NCI-H2227 treated with DMSO at 0.1 percent for 48 hours (cell line): Measurements from ENCODE around the gene CCDC12.
A peak's percentile ranks its signal among the peaks of the same experiment; 100 is the strongest.

ENCODE experiments used
- DNase-seq: peaks from one replicate; lab custom pipeline; 2025; lab: John Stamatoyannopoulos, UW

CCDC12 gene

GRCh38 chr3:46892285-46893145, 84.0 kb downstream of the CCDC12 start:
- peak; percentile 44 for DNase-seq

DNA sequence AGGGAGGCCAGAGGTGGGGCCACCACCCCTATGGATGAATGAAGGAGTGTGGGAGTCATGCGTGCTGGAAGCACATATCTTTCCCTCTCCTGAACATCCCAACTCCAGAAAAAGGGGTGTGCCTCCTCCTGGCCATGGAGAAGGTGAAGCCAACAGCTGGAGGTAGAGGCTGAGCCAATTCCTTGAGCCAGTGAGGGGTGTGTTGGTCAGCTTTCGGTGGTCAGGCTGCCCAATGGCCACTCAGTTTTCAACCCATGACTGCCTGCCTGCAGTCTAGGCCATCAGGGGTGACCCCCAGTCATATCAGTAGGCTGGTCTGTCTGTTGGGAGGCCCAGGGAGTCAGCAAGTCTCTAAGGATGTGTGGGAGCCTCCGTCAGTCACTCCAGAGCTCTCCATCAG, 85.4 kb downstream of the CCDC12 start:
- DNase-seq = no peak

DNA sequence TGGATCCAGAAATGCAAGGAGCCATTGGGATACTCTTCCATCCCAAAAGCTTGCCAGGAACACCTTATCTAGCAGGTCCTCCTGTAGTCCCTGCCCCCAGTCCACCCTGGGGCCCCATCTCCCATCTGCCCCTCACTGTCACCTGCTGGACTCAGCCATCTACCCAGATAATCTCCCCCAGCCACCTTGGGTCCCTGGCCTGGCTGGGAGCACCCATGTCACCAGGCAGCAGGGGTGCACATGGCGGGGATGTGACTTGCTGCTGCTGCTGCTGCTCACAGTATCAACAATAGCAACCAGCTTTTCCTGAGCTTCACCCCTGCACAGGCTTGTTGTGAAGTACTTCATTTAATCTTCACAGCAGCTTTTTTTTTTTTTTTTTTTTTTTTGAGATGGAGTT, 86.4 kb downstream of the CCDC12 start:
- DNase-seq = no peak

DNA sequence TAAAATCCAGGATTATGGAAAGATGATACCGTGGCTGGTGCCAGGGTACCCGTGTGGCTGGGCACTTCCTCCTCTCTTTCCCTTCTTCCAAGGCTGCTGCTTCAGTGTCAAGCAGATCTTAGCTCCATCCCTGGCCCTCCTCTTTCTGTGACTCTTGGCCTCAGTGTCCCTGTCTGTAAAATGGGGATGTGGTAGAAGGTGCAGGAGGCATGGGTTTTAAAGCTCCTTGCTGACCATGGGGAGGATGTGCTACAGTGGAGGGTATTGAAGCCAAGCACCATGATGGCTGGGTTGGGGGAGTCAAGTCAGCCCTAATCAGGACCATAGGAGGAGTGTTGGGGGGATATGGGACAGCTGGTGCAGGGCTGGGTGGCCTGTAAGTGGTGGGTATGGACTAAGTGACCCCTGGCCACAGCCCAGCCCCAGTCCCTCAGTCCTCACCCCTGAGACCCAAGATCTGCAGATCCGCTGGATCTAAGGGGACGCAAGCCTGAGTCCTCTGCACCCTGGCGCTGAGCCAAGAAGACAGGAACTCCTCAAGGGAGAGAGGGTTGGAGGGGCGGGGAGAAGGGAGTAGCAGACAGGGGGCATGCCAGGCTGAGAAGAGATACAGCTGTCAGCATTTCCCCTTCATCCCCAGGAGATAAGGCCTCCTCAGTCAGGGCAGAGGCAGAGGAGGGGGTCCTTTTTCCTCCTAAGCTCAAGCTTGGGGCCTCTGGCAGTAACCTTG, 87.0 kb downstream of the CCDC12 start:
- no peak for DNase-seq

GRCh38 chr3:46888705-46889104, 87.8 kb downstream of the CCDC12 start:
- DNase-seq = no peak

DNA sequence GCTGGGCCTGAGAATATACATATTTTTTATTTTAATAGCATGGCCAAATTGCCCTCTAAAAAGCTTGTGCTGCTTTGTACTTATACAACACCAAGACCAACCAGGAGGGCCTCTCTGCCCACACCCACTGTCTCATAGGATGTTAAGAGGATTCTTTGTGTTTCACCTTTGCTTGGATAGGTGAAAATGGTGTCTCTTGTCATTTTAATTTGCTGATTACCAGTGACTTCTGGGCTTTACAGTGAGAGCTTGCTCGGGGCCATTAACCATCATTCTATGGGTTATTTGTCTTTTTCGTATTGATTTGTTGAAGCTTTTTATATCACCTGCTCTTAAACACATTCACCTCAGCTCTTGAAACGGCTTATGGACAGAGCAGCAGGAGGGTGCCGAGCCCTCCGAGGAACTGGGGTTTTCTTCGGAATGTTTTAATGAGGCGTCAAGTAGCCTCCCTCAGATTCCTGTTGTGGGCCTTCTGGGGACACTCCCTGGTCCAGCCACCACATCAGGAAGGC, 88.5 kb downstream of the CCDC12 start:
- DNase-seq = no peak

DNA sequence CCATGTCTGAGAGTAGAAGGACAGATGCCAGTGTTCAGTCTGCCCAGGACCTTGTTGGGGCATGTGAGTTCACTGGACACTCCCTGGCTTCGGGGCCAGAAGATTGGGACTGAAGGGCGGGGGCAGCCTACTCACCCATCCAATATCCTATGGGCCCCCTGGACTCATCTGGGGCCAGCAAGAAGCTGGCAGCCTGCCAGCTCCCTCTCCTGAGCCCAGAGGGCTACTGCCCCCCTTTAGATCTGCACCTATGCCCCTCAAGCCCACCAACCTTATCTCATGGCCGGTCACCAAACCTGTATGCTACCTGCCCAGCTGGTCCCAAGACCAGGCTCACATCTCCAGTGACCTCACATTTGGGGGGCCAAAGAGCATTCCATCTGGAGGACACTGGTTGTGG, 90.9 kb downstream of the CCDC12 start:
- no peak for DNase-seq

- no peak for DNase-seq
Observed at GRCh38 chr3:46884929-46885328, 91.6 kb downstream of the CCDC12 start.

- no peak for DNase-seq
Observed at GRCh38 chr3:46884427-46884826, 92.1 kb downstream of the CCDC12 start.

DNA sequence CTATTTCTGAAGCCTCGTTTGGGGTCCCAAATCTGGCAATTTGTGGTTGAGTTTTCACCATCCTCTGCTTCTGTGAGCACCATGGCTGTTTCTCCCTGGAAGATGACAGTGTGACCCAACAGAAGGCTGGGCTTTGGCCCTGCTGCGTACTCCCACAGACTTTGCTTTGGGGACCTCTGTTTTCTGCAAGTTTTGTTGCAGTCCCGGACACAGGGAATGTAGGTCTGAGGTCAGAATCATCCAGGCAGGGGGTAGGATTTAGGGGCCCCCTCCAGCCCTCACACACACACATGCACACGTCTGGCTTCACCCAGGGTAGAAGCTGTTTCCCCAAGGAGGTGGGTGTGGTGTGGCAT, 92.7 kb downstream of the CCDC12 start:
- DNase-seq = no peak

DNA sequence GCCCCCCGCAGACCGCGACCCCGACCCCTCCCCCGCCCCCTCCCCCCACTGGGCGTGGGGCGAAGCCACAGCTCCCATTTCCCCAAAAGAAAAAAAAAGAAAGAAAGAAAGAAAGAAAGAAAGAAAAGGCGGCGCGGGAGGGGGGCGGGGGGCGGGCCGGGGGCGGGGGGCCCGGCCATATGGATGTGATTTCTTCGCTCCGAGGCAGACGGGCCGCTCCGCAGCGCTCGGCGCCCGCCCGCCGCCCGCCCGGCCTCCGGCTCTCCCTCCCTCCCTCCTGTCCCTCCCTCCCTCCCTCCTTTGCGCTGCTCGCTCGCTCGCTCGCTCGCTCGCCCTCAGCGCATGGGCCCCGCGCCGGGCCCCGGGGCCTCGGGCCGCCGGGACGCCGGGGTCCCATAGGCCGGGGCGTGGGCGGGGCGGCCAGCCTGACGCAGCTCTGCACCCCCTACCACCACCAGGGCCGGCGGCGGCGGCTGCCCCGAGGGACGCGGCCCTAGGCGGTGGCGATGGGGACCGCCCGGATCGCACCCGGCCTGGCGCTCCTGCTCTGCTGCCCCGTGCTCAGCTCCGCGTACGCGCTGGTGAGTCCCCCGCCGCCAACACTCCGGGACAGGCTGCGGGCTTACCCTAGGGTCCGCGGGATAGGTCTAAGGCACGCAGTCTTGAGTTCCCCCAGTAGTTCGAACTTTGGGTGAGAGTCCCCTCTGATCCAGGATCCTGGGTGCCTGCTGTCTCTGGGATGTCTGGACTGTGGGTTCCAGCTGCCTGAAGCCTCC, 93.3 kb downstream of the CCDC12 start:
- DNase-seq = no peak

- no peak for DNase-seq
Observed at GRCh38 chr3:46882377-46883053, 94.0 kb downstream of the CCDC12 start.

DNA sequence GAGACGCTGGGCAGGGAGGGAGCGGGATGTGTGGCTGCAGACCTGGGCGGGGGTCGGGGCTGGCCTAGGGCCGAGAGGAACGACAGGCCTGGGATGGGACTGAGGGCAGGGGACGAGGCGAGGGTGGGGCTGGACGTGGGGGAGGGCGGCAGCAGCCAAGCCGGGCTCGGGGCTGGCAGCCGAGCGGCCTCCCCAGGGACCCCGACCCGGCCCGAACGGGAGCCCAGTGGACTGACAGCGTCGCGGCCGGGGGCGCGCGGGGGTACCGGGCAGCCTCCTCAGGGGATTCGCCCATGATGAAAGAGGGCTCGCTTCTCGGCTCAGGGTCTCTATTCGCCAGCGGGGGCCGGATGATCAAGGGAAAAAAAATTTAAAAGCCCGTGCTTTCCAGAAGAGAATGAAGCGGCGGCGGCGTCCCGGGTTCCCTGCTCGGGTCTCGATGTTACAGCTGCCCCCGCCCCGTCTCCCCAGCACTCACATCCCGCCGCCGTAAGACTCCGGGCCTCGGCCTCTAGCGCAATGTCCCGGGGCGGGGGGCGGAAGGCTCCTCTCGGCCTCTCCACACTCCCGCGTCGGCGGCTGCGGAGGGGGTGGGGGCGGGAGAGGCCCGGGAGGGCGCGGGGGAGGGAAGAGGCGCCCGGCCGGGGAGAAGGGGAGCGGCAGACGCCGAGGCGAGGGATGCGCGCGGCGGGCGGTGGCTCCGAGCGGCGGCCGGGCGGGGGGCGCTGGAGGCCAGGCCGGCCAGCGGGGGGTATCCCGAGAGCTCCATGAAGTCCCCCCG, 94.8 kb downstream of the CCDC12 start:
- DNase-seq = no peak

DNA sequence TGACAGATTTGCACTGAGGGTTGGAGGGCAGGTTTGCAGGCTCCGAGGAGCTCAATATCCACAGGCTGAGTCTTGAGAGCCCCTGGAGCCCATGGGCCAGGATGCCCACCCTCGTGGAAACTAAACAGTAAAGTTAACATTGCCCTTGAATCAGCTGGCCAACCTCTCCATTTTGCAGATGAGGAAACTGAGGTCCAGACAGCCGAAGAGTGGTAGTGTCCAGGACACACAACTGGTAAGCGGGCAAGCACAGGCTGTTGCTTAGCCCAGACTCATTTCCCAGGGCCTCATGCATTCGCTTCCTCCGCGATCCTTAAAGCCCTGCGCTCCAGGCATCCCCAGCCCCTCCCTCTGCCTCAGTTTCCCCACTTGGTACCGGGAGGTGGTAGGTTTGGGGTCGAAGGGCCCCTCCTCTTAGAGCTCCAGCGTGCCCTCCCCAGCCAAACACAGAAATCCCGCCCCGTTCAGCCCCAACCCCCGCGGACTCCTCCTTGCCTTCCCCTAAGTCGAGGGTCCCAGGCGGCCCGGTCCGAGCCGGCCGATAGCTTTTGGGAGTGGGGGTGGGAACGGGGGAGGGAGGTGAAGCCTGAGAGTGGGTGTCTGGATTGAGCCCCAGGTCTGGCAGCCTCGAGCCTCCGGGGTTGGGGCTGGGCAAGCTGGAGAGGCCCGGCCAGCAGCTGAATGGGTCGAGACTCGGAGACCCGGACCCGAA, 95.5 kb downstream of the CCDC12 start:
- DNase-seq = no peak

- DNase-seq = no peak
Observed at GRCh38 chr3:46878781-46879436, 97.6 kb downstream of the CCDC12 start.

GRCh38 chr3:46877406-46878125, 99.0 kb downstream of the CCDC12 start, which contains the start of gene PTH1R:
PTH1R (plus strand) TSS chr3:46877721; CDS start chr3:46883560, 5,839 bp downstream.
- no peak for DNase-seq

DNA sequence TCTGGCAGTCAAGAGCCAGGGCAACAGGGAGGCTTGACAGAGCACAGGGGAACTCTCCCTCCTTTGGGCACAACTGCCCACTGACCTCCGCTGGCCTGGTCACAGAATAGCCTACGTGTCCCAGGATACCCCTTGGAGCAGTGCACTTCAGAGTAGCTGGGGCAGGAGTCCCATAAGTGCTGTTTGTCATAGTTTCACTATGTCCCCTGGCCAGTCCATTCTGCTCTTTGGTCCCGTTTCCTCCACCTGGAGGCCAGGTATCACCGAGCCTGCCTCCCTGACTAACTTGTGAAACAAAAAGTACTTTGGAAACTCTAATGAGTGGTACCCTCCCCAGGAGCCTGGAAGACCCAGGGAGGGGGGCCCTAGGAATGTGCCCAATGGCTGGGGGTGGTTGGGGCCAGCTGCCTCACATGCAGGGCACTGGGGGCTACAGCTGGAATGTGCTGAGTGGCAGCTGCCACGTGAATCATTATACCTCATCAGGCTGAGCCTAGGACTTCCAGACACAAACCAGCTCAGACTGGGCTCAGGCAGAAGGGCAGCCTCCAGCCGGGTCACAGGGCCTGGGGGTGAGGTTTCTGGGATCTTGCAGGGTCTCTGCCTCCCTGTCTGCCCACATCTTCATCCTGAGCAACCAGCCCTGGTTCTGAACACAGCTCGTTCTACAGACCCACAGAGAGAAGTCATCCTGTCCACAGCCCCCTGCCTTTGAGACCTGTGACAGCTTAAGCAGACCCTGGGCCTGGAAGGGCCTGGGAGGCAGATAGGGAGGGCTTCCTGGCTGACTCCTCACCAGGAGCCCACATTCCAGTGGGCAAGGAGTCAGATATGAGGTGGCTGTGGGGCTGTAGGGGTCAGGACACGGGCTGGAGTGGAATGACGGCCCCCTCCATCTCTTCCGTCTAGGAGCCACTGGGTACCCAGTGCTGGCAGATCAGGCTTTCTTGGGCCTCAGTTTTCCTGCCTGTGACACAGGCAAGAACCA, 99.9 kb downstream of the CCDC12 start:
- DNase-seq = no peak

GRCh38 chr3:46875560-46875959, 101.0 kb downstream of the CCDC12 start:
- no peak for DNase-seq
